IMR-90 (cell line): ENCODE data around the gene PRKACB. TPM values are rescaled to one million over a fixed set of nuclear protein-coding genes. Genes with fewer than 3 reads are reported as not detected.

Experiments used
- ATAC-seq: fragments of 200-7000 bp; cut with Tn5 transposase; 2 replicates; pipeline ENCODE4 v1.9.1; 2020; ENCODE audit warnings: low read depth, mild to moderate bottlenecking, moderate library complexity
- BruUV-seq: library from RNA; stranded (reverse); fragments of 400-500 nt; replicated peaks from 2 replicates; lab custom pipeline; 2021; lab: Mats Ljungman, UMichigan
- CTCF ChIA-PET: fragments of 300-600 bp; formaldehyde crosslinking; extraction: SDS; loops from one replicate; lab custom pipeline; 2021; ENCODE audit warnings: antibody characterized with exemption; lab: Yijun Ruan, JAX
- POLR2A ChIA-PET: fragments of 300-600 bp; sonication (Branson Sonifier 250); formaldehyde crosslinking; loops from one replicate; lab custom pipeline; 2022; ENCODE audit warnings: antibody characterized with exemption; ENCODE audit not compliant: unreplicated experiment; lab: Charles Lee
- DNase-seq: peaks from one replicate; pipeline ENCODE4 v3.0.0; 2013
- H2AFZ ChIP-seq: replicated peaks from 2 replicates; pipeline ENCODE3; 2013; ENCODE audit warnings: low read length, mild to moderate bottlenecking; ENCODE audit not compliant: poor library complexity
- H2AK5ac ChIP-seq: 2 replicates; pipeline ENCODE4 v1.6.1; 2013; ENCODE audit warnings: low read depth, low read length, inconsistent platforms
- H2AK9ac ChIP-seq: replicated peaks from 2 replicates; pipeline ENCODE3; 2013; ENCODE audit warnings: mild to moderate bottlenecking, low read depth, low read length, moderate library complexity; ENCODE audit not compliant: poor library complexity
- H2BK120ac ChIP-seq: 2 replicates; pipeline ENCODE4 v1.6.1; 2013; ENCODE audit warnings: low read depth, low read length, inconsistent platforms
- H2BK15ac ChIP-seq: 3 replicates; pipeline ENCODE4 v1.6.1; 2013; ENCODE audit warnings: low read depth, low read length, inconsistent platforms
- H2BK20ac ChIP-seq: 2 replicates; pipeline ENCODE4 v1.6.1; 2013; ENCODE audit warnings: low read depth, mild to moderate bottlenecking, inconsistent platforms, low read length, moderate library complexity
- H2BK5ac ChIP-seq: 2 replicates; pipeline ENCODE4 v1.6.1; 2013; ENCODE audit warnings: mild to moderate bottlenecking, low read depth, low read length, inconsistent platforms; ENCODE audit not compliant: poor library complexity, severe bottlenecking
- H3K14ac ChIP-seq: replicated peaks from 2 replicates; pipeline ENCODE4 v1.6.1; 2013; ENCODE audit warnings: low read depth, low read length, inconsistent platforms
- H3K18ac ChIP-seq: 2 replicates; pipeline ENCODE4 v1.6.1; 2013; ENCODE audit warnings: low read depth, low read length, control low read depth
- H3K23ac ChIP-seq: 2 replicates; pipeline ENCODE4 v1.6.1; 2013; ENCODE audit warnings: low read depth, low read length, inconsistent platforms
- H3K27ac ChIP-seq: 2 replicates; pipeline ENCODE4 v1.5.1; 2013; ENCODE audit warnings: mild to moderate bottlenecking, control low read depth, low read length; ENCODE audit not compliant: insufficient read depth
- H3K27me3 ChIP-seq: 2 replicates; pipeline ENCODE4 v1.6.1; 2013; ENCODE audit warnings: low read length; ENCODE audit not compliant: control insufficient read depth, insufficient read depth
- H3K36me3 ChIP-seq: 2 replicates; pipeline ENCODE4 v1.6.1; 2013; ENCODE audit warnings: low read length, mixed read lengths; ENCODE audit not compliant: control insufficient read depth, insufficient read depth
- H3K4ac ChIP-seq: 2 replicates; pipeline ENCODE4 v1.6.1; 2013; ENCODE audit warnings: low read depth, low read length, inconsistent platforms
- H3K4me1 ChIP-seq: 2 replicates; pipeline ENCODE4 v1.6.1; 2013; ENCODE audit warnings: low read length, mixed read lengths; ENCODE audit not compliant: control insufficient read depth, insufficient read depth
- H3K4me2 ChIP-seq: 2 replicates; pipeline ENCODE4 v1.6.1; 2013; ENCODE audit warnings: low read depth, mild to moderate bottlenecking, control low read depth, low read length, moderate library complexity
- H3K4me3 ChIP-seq: 2 replicates; pipeline ENCODE4 v1.5.1; 2013; ENCODE audit warnings: low read depth, mild to moderate bottlenecking, control low read depth, low read length, moderate library complexity; ENCODE audit not compliant: insufficient read depth
- H3K56ac ChIP-seq: 2 replicates; pipeline ENCODE4 v1.6.1; 2013; ENCODE audit warnings: low read length, inconsistent platforms; ENCODE audit not compliant: insufficient read depth; ENCODE audit errors: extremely low read depth
- H3K79me1 ChIP-seq, 2 experiments: 2 replicates each; pipeline ENCODE4 v1.6.1; 2013; ENCODE audit warnings: low read length in 2 of 2, inconsistent platforms in 1 of 2, low read depth in 1 of 2
- H3K9ac ChIP-seq: 2 replicates; pipeline ENCODE4 v1.6.1; 2013; ENCODE audit warnings: low read depth, low read length, control low read depth
- H3K9me1 ChIP-seq: 2 replicates; pipeline ENCODE4 v1.6.1; 2013; ENCODE audit warnings: low read length, inconsistent platforms; ENCODE audit not compliant: insufficient read depth
- H3K9me3 ChIP-seq: 2 replicates; pipeline ENCODE4 v1.6.1; 2013; ENCODE audit warnings: low read length; ENCODE audit not compliant: control insufficient read depth, insufficient read depth
- H4K20me1 ChIP-seq: 2 replicates; pipeline ENCODE4 v1.6.1; 2013; ENCODE audit warnings: low read length, inconsistent platforms; ENCODE audit not compliant: insufficient read depth
- H4K5ac ChIP-seq: 2 replicates; pipeline ENCODE4 v1.6.1; 2013; ENCODE audit warnings: mild to moderate bottlenecking, low read depth, low read length, control low read depth
- H4K8ac ChIP-seq, 2 experiments: 2 replicates each; pipeline ENCODE4 v1.6.1; 2013; ENCODE audit warnings: low read depth in 2 of 2, low read length in 2 of 2, control low read depth in 1 of 2, inconsistent platforms in 1 of 2
- H4K91ac ChIP-seq: 2 replicates; pipeline ENCODE4 v1.6.1; 2013; ENCODE audit warnings: low read depth, low read length, inconsistent platforms; ENCODE audit not compliant: insufficient read depth
- CEBPB ChIP-seq: IDR thresholded peaks from 2 replicates; pipeline ENCODE4 v1.6.1; 2012; ENCODE audit warnings: low read depth, low read length, improper control_type of control experiment
- CHD1 ChIP-seq: IDR thresholded peaks from 2 replicates; pipeline ENCODE4 v1.6.1; 2012; ENCODE audit warnings: low read depth, low read length, improper control_type of control experiment
- FOS ChIP-seq: fragments of 150-350 bp; IDR thresholded peaks from 2 replicates; pipeline ENCODE4 v1.6.1; 2016; ENCODE audit warnings: low read depth, low read length
- MAFK ChIP-seq: IDR thresholded peaks from 2 replicates; pipeline ENCODE4 v1.6.1; 2012; ENCODE audit warnings: low read depth, low read length, improper control_type of control experiment
- MAZ ChIP-seq: IDR thresholded peaks from 2 replicates; pipeline ENCODE4 v1.6.1; 2012; ENCODE audit warnings: low read depth, mild to moderate bottlenecking, low read length, improper control_type of control experiment, moderate library complexity, borderline replicate concordance
- MXI1 ChIP-seq: IDR thresholded peaks from 2 replicates; pipeline ENCODE4 v1.6.1; 2012; ENCODE audit warnings: low read depth, mild to moderate bottlenecking, low read length, moderate library complexity, borderline replicate concordance
- NFE2L2 ChIP-seq: fragments of 150-350 bp; IDR thresholded peaks from 2 replicates; pipeline ENCODE4 v1.6.1; 2016; ENCODE audit warnings: low read depth, mild to moderate bottlenecking, low read length
- POLR2A ChIP-seq: IDR thresholded peaks from 2 replicates; pipeline ENCODE4 v1.6.1; 2012; ENCODE audit warnings: mild to moderate bottlenecking, low read depth, low read length
- RAD21 ChIP-seq: IDR thresholded peaks from 2 replicates; pipeline ENCODE4 v1.6.1; 2012; ENCODE audit warnings: low read length, improper control_type of control experiment
- RCOR1 ChIP-seq: IDR thresholded peaks from 2 replicates; pipeline ENCODE4 v1.6.1; 2012; ENCODE audit warnings: mild to moderate bottlenecking, low read length, improper control_type of control experiment; ENCODE audit not compliant: insufficient replicate concordance
- RFX5 ChIP-seq: IDR thresholded peaks from 2 replicates; pipeline ENCODE4 v1.8.0; 2012; ENCODE audit warnings: low read depth, mild to moderate bottlenecking, low read length, moderate library complexity
- SMC3 ChIP-seq: fragments of 150-350 bp; IDR thresholded peaks from 2 replicates; pipeline ENCODE4 v1.6.1; 2016; ENCODE audit warnings: low read depth, mild to moderate bottlenecking, antibody characterized with exemption, low read length, moderate library complexity
- USF2 ChIP-seq: fragments of 150-350 bp; IDR thresholded peaks from 2 replicates; pipeline ENCODE4 v1.6.1; 2017; ENCODE audit warnings: mild to moderate bottlenecking, antibody characterized with exemption, low read length, low read depth
- WGBS, 2 experiments: methylation state at CpG; one replicate each; pipeline versions ENCODE4 v1.1.5 to v1.1.7; 2013; ENCODE audit warnings: missing lambda C conversion rate in 2 of 2; ENCODE audit not compliant: insufficient read length in 1 of 2; ENCODE audit errors: extremely low coverage in 2 of 2; 5-methylcytosine and 5-hydroxymethylcytosine counted together
- dilution Hi-C: fragments of 300-500 bp; cut with HindIII; formaldehyde crosslinking; loops from one replicate; pipeline ENCODE4 v1.14.3; 2018; ENCODE audit warnings: low sequenced_read_pairs; ENCODE audit not compliant: unreplicated experiment
- in situ Hi-C: fragments of 300-500 bp; cut with MboI; formaldehyde crosslinking; loops from 3 replicates; pipeline ENCODE4 v1.14.3; 2019; ENCODE audit warnings: low sequenced_read_pairs, inconsistent platforms, mixed read lengths
- intact Hi-C: fragments of 100-400 bp; cut with micrococcal nuclease; formaldehyde crosslinking; loops from 2 replicates; pipeline ENCODE4 v1.10.0; 2022
- polyA plus RNA-seq, 3 experiments: library from polyadenylated mRNA; depleted of rRNA; stranded (reverse); fragments of >200 nt; gene quantifications; 2 replicates each; pipeline ENCODE4 v1.2.3, GENCODE V29; 2012; ENCODE audit warnings: low replicate concordance in 1 of 3
- total RNA-seq: library from RNA; depleted of rRNA; stranded (reverse); fragments of >200 nt; gene quantifications from 2 replicates; pipeline ENCODE4 v1.2.3, GENCODE V29; 2012
- TF ChIP-seq, protein P1 (sequence below): fragments of 150-350 bp; IDR thresholded peaks from 2 replicates; pipeline ENCODE4 v1.6.1; 2016; ENCODE audit warnings: low read depth, mild to moderate bottlenecking, low read length, moderate library complexity, borderline replicate concordance
- TF ChIP-seq, protein P2 (sequence below): conservative IDR thresholded peaks from 2 replicates; pipeline ENCODE4 v1.5.1; 2012; ENCODE audit warnings: mild to moderate bottlenecking, low read depth, low read length, improper control_type of control experiment

Gene PRKACB
- total and polyA plus RNA-seq, 2 of the 4 experiments (the other 2 are of a cell fraction): 8.2 to 8.3 TPM

GRCh38 chr1:84259989-84260388 is 115.9 kb downstream of the PRKACB start:
- no peak overlapping the region for H2BK5ac ChIP-seq
- H3K56ac ChIP-seq: no peak overlapping the region
- H3K4ac ChIP-seq: no peak overlapping the region
- intact Hi-C loops (no loop called here), dilution Hi-C loops (no loop called here), in situ Hi-C loops (no loop called here)
- no peaks in the 10 kb centered on the region for H3K27me3 ChIP-seq
- no peak for ATAC-seq
- no peak for DNase-seq
- no peak overlapping the region for H3K4me2 ChIP-seq
- ChIA-PET CTCF (no interaction called here), POLR2A (interaction anchor here (0.6 kb wide), 1 partner anchor 37 kb away, joined by 3 read pairs; no protein-coding TSS in a partner anchor)
- H3K18ac ChIP-seq: no peak overlapping the region
- no peaks in the 10 kb centered on the region; the same call in 1 of the 2 replicates for H3K9me1 ChIP-seq
- no peak overlapping the region for H3K23ac ChIP-seq
- no peaks in the 10 kb centered on the region for H3K36me3 ChIP-seq
- no CpG with 5 or more reads among the region's 2 CpGs for WGBS, 2 experiments
- H3K9me3 ChIP-seq: no peaks in the 10 kb centered on the region
- H2AK5ac ChIP-seq: peak overlapping the region; percentile 66
- peaks cover 6% of the 10 kb centered on the region for H3K4me1 ChIP-seq
- H2BK20ac ChIP-seq: peak overlapping the region; percentile 26; the same call in 1 of the 2 replicates
- H2AFZ ChIP-seq: no peak overlapping the region
- H3K79me1 ChIP-seq: no peaks in the 10 kb centered on the region
- no peak overlapping the region for H2BK120ac ChIP-seq
- H3K27ac ChIP-seq: no peak overlapping the region
- no peak overlapping the region for H3K4me3 ChIP-seq
- no peak overlapping the region for H3K14ac ChIP-seq
- H4K5ac ChIP-seq: no peak overlapping the region
- H2BK15ac ChIP-seq: no peak overlapping the region
- H4K20me1 ChIP-seq: no peaks in the 10 kb centered on the region
- no peak overlapping the region for H4K8ac ChIP-seq
- TF ChIP-seq RAD21: no peak
- no peak for TF ChIP-seq MXI1
- no peak for TF ChIP-seq POLR2A
- no peak for TF ChIP-seq SMC3
- no peak for TF ChIP-seq CEBPB
- no peak for TF ChIP-seq RCOR1
- no peak for TF ChIP-seq CHD1
- TF ChIP-seq USF2: no peak
- no peak for TF ChIP-seq MAZ
- TF ChIP-seq, protein P1, sequence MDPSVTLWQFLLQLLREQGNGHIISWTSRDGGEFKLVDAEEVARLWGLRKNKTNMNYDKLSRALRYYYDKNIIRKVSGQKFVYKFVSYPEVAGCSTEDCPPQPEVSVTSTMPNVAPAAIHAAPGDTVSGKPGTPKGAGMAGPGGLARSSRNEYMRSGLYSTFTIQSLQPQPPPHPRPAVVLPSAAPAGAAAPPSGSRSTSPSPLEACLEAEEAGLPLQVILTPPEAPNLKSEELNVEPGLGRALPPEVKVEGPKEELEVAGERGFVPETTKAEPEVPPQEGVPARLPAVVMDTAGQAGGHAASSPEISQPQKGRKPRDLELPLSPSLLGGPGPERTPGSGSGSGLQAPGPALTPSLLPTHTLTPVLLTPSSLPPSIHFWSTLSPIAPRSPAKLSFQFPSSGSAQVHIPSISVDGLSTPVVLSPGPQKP: no peak
- TF ChIP-seq RFX5: no peak
- no peak for TF ChIP-seq NFE2L2
- no peak for TF ChIP-seq FOS
- TF ChIP-seq, protein P2, sequence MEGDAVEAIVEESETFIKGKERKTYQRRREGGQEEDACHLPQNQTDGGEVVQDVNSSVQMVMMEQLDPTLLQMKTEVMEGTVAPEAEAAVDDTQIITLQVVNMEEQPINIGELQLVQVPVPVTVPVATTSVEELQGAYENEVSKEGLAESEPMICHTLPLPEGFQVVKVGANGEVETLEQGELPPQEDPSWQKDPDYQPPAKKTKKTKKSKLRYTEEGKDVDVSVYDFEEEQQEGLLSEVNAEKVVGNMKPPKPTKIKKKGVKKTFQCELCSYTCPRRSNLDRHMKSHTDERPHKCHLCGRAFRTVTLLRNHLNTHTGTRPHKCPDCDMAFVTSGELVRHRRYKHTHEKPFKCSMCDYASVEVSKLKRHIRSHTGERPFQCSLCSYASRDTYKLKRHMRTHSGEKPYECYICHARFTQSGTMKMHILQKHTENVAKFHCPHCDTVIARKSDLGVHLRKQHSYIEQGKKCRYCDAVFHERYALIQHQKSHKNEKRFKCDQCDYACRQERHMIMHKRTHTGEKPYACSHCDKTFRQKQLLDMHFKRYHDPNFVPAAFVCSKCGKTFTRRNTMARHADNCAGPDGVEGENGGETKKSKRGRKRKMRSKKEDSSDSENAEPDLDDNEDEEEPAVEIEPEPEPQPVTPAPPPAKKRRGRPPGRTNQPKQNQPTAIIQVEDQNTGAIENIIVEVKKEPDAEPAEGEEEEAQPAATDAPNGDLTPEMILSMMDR: no peak
- no peak for TF ChIP-seq MAFK
- BruUV-seq: no TSS peak
- no peak overlapping the region for H4K91ac ChIP-seq
- H3K9ac ChIP-seq: no peak overlapping the region
- no peak overlapping the region for H2AK9ac ChIP-seq
